HG03064 (cell line): ENCODE data around the gene SULF2.

Experiments used
- ATAC-seq: cut with Tn5 transposase; IDR thresholded peaks from one replicate; pipeline ENCODE4 v1.9.1; 2021; ENCODE audit warnings: low read depth; ENCODE audit not compliant: unreplicated experiment

Gene SULF2

DNA sequence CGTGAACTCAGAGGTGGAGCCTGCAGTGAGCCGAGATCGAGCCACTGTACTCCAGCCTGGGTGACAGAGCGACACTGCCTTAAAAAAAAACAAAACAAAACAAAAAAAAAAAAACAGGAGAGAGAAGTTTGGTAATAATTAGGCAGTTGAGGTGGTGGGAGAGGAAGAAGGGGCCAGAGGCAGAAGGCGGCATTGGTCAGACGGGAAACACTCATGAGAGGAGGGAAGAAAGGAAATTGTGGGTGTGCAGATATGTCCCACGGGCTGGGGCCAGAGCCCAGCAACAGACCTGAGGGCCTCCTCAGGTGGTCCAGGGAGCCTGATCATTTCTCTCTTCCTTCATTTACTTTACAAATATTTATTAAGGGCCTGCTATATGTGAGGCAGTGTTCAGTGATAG is 20.0 kb downstream of the SULF2 start:
- ATAC-seq: no peak

GRCh38 chr20:47764154-47764733 is 21.0 kb downstream of the SULF2 start:
- ATAC-seq: no peak

GRCh38 chr20:47762699-47763268 is 22.5 kb downstream of the SULF2 start:
- no peak for ATAC-seq

- no peak for ATAC-seq
Measured at GRCh38 chr20:47761482-47762047, 23.7 kb downstream of the SULF2 start.

DNA sequence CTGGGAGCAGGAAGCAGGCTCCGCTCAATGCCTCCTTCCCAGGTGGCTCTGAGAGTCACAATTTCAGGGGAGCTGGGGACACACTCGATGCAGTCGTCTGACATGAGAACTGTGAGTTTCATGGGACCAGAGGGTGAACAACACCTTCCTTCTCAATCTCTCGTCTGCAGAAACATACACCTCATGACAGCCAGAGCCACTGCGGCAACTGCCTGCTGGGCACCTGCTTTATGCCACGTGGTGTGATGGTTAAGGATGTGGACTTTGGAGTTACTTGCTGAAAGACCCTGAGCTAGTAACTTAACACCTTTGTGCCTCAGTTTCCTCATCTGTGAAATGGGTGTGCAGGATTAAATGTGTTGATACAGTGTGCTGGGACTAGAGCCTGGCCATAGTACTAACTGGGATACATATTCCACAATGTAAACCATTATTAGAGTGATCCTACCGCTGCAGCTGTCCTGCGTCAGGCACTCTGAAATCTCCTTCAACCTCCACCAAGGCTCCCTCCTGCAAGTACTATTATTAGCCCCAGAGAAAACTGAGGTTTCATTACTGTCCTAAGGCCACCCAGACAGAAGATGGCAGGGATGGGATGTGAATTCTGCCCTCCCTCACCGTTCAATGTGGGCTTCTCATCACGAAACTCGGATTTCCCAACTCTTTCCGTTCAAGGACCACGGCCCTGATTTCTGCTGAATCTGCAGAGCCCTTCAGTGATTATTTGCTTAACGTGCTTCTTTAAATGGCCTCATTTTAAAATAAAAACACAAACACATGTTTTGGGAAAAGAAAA is 24.4 kb downstream of the SULF2 start:
- no peak for ATAC-seq

GRCh38 chr20:47758517-47759450 is 26.5 kb downstream of the SULF2 start:
- ATAC-seq: no peak

GRCh38 chr20:47757145-47758035 is 27.9 kb downstream of the SULF2 start:
- no peak for ATAC-seq

GRCh38 chr20:47754946-47755652 is 30.2 kb downstream of the SULF2 start:
- ATAC-seq: no peak

GRCh38 chr20:47754388-47754715 is 30.9 kb downstream of the SULF2 start:
- no peak for ATAC-seq

- no peak for ATAC-seq
Measured at GRCh38 chr20:47753576-47754387, 31.5 kb downstream of the SULF2 start.

GRCh38 chr20:47751449-47751848 is 33.8 kb downstream of the SULF2 start:
- ATAC-seq: no peak

- no peak for ATAC-seq
Measured at GRCh38 chr20:47749339-47749738, 35.9 kb downstream of the SULF2 start.

DNA sequence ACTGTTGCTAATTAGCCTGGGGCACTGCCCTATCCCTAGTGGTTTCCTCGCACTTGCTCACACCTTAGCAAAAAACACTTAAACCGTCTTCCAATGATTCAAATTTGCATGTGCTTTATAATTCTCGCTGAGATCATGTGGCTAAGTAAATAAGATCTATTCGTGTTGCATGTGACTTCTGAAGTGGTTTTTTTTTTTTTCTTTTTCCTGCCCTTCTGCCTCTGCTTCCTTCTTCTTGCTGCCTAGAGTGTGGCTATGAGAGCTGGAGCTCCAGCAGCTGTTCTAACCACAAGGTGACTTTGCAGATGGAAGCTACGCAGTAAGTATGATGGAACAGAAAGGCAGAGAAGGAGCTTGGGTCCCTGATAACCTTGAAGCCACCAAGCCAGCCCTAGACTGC is 36.5 kb downstream of the SULF2 start:
- ATAC-seq: no peak

DNA sequence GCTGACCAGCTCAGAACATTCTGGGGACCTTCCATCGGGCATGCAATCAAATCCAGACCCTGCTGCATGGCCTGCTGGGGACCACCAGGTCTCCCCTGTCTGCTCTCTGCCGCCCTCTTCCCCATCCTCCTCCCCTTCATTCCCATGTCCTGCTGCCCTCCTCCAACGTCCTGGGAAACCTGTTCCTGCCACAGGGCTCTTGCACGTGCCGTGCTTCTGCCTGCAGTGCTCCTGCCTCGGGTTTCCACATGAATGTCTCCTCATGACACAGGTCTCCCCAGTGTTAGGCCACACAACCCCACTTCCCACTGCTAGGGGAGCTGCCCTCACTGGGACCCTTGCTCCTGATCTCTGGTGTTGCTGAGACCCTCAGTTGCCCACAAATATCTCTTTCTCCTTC is 37.2 kb downstream of the SULF2 start:
- ATAC-seq: no peak

DNA sequence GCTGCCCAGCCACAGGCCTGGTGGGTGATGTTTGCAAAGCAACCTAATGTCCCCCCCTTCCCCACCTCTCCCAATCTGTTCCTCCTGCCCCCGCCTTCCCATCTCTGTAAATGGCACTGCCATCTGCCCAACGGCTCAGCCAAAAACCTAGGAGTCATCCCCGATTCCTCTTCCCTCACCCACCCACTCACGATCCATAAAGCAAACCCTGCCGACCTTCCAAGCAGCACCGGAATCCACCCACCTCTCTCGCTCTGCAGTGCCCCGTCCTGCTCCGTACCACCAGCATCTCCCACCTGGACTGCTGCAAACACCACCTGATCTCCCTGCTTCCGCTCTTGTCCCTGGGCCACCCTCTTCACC is 37.6 kb downstream of the SULF2 start:
- no peak for ATAC-seq

DNA sequence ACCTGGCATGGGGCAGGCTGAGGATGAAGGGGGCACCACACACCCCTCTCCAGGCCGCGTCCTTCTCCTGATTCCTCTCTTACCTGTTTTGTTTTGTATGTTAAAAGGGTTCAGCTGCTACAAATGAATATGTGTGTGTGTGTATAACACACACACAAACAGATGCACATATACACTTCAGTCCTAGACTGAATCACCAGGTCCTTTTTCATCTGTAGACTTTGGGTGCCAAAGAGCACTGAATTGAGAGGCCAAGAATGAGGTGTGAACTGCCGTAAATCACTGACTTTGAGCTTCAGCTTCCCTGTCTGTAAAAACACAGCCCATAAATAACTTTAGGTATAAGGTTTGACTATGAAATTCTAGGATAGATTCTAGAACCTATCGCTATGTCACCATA is 40.5 kb downstream of the SULF2 start:
- no peak for ATAC-seq

DNA sequence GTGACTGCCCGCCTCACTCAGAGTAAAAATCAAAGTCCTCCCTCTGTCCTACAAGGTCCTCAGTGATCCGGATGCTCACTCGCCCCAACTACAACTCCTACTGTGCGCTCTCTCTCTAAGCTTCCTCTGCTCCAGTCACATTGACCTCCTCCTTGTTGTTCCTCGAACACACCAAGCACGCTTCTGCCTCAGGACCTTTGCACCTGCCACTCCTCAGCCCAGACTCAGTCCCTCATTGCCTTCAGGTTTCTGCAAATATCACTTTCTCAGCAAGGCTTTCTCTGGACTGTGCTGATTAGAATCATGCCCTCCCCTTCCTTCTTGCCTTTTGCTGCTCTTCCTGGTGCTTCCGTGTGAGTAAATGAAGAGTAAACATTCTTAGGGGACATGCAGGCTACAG is 41.6 kb downstream of the SULF2 start:
- ATAC-seq: no peak
